ENCODE data around the gene RAB11FIP3. TPM values are rescaled to one million over a fixed set of nuclear protein-coding genes. Genes with fewer than 3 reads are reported as not detected.
A peak's percentile ranks its signal among the peaks of the same experiment; 100 is the strongest.

The RAB11FIP3 gene
- total RNA-seq, 1 donor from 2014 or later: 47.0 TPM

GRCh38 chr16:544517-544916 lies 119.1 kb downstream of the RAB11FIP3 start:
- no peak overlapping the region for H3K27ac ChIP-seq
- DNase-seq (ENCODE audit: low spot score in 2 of 2): no peak
- H3K4me1 ChIP-seq: no peaks in the 10 kb centered on the region
- H3K4me3 ChIP-seq: no peak overlapping the region
- intact Hi-C loops (cut with DNase I): no loop called here
- no peaks in the 10 kb centered on the region for H3K27me3 ChIP-seq
- no peak for TF ChIP-seq CTCF (IDR thresholded peaks at IDR 0.05)
- peaks cover 17 to 37% of the 10 kb centered on the region in 2 donors for H3K36me3 ChIP-seq
- H3K9me3 ChIP-seq: no peaks in the 10 kb centered on the region

GRCh38 chr16:546909-547770 lies 121.7 kb downstream of the RAB11FIP3 start:
- peaks cover 33 to 44% of the 10 kb centered on the region in 2 donors for H3K36me3 ChIP-seq
- no peak for DNase-seq (ENCODE audit: low spot score in 2 of 2)
- intact Hi-C loops (cut with DNase I): no loop called here
- H3K4me3 ChIP-seq: no peak overlapping the region
- no peaks in the 10 kb centered on the region for H3K9me3 ChIP-seq
- no peak overlapping the region for H3K27ac ChIP-seq
- no peaks in the 10 kb centered on the region for H3K27me3 ChIP-seq
- TF ChIP-seq CTCF (IDR thresholded peaks at IDR 0.05): peak in 1 of 3 experiments; percentile 27
- no peaks in the 10 kb centered on the region for H3K4me1 ChIP-seq

GRCh38 chr16:548586-548985 lies 123.1 kb downstream of the RAB11FIP3 start:
- intact Hi-C loops (cut with DNase I): no loop called here
- Histone ChIP-seq H3K27me3 (no peaks in the 10 kb centered on the region), H3K4me3 (no peak overlapping the region), H3K27ac (no peak overlapping the region), H3K4me1 (no peaks in the 10 kb centered on the region), H3K9me3 (no peaks in the 10 kb centered on the region), H3K36me3 (peaks cover 45 to 57% of the 10 kb centered on the region in 2 donors)
- DNase-seq (ENCODE audit: low spot score in 2 of 2): no peak
- TF ChIP-seq CTCF (IDR thresholded peaks at IDR 0.05): no peak

DNA sequence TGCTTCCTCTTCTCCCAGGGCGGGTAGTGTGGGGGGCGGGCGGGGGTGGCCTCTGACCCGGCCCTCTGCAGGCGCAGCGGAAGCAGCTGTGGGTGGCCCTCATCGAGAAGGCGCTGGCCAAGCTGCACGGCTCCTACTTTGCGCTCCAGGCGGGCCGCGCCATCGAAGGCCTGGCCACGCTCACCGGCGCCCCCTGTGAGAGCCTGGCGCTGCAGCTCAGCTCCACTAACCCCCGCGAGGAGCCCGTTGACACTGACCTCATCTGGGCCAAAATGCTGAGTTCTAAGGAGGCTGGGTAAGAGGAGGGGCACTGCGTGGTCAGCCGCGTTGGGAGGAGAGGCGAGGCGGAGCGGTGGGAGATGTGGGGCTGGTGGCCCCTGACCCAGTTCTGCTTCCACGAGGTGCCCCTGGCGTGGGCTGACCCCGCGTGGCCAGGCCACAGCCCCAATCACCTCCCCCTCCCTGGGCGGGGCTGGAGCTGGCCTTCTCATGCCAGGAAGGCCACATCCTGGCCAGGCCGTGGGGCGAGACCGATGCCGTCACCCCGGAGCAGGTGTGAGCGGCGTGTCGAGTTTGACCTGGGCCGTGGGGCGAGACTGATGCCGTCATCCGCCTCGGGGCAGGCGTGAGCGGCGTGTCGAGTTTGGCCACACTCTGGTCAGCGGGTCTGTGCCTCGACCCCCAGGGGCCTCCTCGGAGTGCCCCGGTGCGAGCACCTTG lies 124.3 kb downstream of the RAB11FIP3 start:
- DNase-seq (ENCODE audit: low spot score in 2 of 2): no peak
- TF ChIP-seq CTCF (IDR thresholded peaks at IDR 0.05): no peak
- H3K9me3 ChIP-seq: no peaks in the 10 kb centered on the region
- no peak overlapping the region for H3K27ac ChIP-seq
- intact Hi-C loops (cut with DNase I): no loop called here
- no peaks in the 10 kb centered on the region for H3K27me3 ChIP-seq
- no peaks in the 10 kb centered on the region for H3K4me1 ChIP-seq
- peaks cover 45 to 58% of the 10 kb centered on the region in 2 donors for H3K36me3 ChIP-seq
- no peak overlapping the region for H3K4me3 ChIP-seq

DNA sequence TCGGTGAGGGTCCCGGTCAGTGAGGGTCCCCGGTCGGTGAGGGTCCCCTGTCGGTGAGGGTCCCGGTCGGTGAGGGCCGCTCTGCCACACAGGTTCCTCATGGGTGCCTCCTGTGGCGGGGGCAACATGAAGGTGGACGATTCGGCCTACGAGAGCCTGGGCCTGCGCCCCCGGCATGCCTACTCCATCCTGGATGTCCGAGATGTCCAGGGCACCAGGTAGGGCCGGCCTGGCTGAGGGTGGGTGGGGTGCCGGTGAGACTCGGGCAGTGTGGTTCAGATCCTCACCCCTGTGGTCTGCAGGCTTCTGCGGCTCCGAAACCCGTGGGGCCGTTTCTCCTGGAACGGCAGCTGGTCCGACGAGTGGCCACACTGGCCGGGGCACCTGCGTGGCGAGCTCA lies 125.8 kb downstream of the RAB11FIP3 start:
- Histone ChIP-seq H3K4me3 (no peak overlapping the region), H3K9me3 (no peaks in the 10 kb centered on the region), H3K36me3 (peaks cover 45 to 58% of the 10 kb centered on the region in 2 donors), H3K27me3 (no peaks in the 10 kb centered on the region), H3K27ac (no peak overlapping the region), H3K4me1 (no peaks in the 10 kb centered on the region)
- no peak for DNase-seq (ENCODE audit: low spot score in 2 of 2)
- TF ChIP-seq CTCF (IDR thresholded peaks at IDR 0.05): no peak
- intact Hi-C loops (cut with DNase I): no loop called here
